Measurements from ENCODE around the gene ALG10B. TPM values are rescaled to one million over a fixed set of nuclear protein-coding genes. Genes with fewer than 3 reads are reported as not detected.
"Not testable (repeated sequence)": the region's sequence is repeated elsewhere in the genome, so short reads cannot be mapped to it uniquely, and the experiment has no call there.

The ALG10B gene
- total RNA-seq, 1 donor from 2014 or later, result 4.8 TPM

GRCh38 chr12:38328306-38328895 lies 11.8 kb downstream of the ALG10B start:
- H3K4me1 ChIP-seq, result peaks cover 4% of the 10 kb centered on the region
- H3K27me3 ChIP-seq (ENCODE audit: low read depth), result no peaks in the 10 kb centered on the region
- no peak for DNase-seq
- H3K27ac ChIP-seq (replicated peaks), result no peak overlapping the region
- TF ChIP-seq CTCF (IDR thresholded peaks at IDR 0.05; ENCODE audit: borderline replicate concordance), result peak; percentile 73
- intact Hi-C loops (cut with micrococcal nuclease), result loop anchor here (5.0 to 10.0 kb wide), 3 partner anchors 586 to 946 kb away; no protein-coding TSS in a partner anchor
- no peaks in the 10 kb centered on the region for H3K36me3 ChIP-seq
- no peak overlapping the region for H3K4me3 ChIP-seq
- H3K9me3 ChIP-seq (replicated peaks), result no peaks in the 10 kb centered on the region

DNA sequence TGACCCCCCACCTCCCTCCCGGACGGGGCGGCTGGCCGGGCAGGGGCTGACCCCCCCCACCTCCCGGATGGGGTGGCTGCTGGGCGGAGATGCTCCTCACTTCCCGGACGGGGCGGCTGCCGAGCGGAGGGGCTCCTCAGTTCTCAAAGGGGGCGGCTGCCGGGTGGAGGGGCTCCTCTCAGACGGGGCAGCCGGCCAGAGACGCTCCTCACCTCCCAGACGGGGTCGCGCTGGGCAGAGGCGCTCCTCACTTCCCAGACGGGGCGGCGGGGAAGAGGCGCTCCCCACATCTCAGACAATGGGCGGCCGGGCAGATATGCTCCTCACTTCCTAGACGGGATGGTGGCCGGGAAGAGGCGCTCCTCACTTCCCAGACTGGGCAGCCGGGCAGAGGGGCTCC lies 13.8 kb downstream of the ALG10B start:
- H3K27me3 ChIP-seq (ENCODE audit: low read depth); H3K9me3 ChIP-seq (replicated peaks); H3K4me3 ChIP-seq; intact Hi-C loops (cut with micrococcal nuclease); DNase-seq; H3K36me3 ChIP-seq; H3K4me1 ChIP-seq; H3K27ac ChIP-seq (replicated peaks): not testable (repeated sequence)

GRCh38 chr12:38332814-38333213 lies 16.2 kb downstream of the ALG10B start:
- intact Hi-C loops (cut with micrococcal nuclease), result no loop called here
- H3K9me3 ChIP-seq (replicated peaks), result no peaks in the 10 kb centered on the region
- H3K27me3 ChIP-seq (ENCODE audit: low read depth), result no peaks in the 10 kb centered on the region
- H3K4me3 ChIP-seq, result no peak overlapping the region
- H3K27ac ChIP-seq (replicated peaks), result no peak overlapping the region
- DNase-seq, result no peak
- TF ChIP-seq CTCF (IDR thresholded peaks at IDR 0.05; ENCODE audit: borderline replicate concordance), result no peak
- no peaks in the 10 kb centered on the region for H3K36me3 ChIP-seq
- peaks cover 4% of the 10 kb centered on the region for H3K4me1 ChIP-seq

- no peak for TF ChIP-seq CTCF (IDR thresholded peaks at IDR 0.05; ENCODE audit: borderline replicate concordance)
- no peaks in the 10 kb centered on the region for H3K36me3 ChIP-seq
- intact Hi-C loops (cut with micrococcal nuclease), result no loop called here
Measured at GRCh38 chr12:38342444-38342843, 25.9 kb downstream of the ALG10B start.

GRCh38 chr12:38343256-38343655 lies 26.7 kb downstream of the ALG10B start:
- H3K27me3 ChIP-seq (ENCODE audit: low read depth); H3K4me3 ChIP-seq; DNase-seq; H3K27ac ChIP-seq (replicated peaks); intact Hi-C loops (cut with micrococcal nuclease); H3K36me3 ChIP-seq; H3K4me1 ChIP-seq: not testable (repeated sequence)
- peaks cover 17% of the 10 kb centered on the region for H3K9me3 ChIP-seq (replicated peaks)

More at GRCh38 chr12:38342444-38342843, 25.9 kb downstream of the ALG10B start:
- no peaks in the 10 kb centered on the region for H3K4me1 ChIP-seq
- DNase-seq, result no peak
- H3K9me3 ChIP-seq (replicated peaks), result peaks cover 9% of the 10 kb centered on the region
- H3K27me3 ChIP-seq (ENCODE audit: low read depth), result no peaks in the 10 kb centered on the region
- H3K27ac ChIP-seq (replicated peaks), result no peak overlapping the region
- no peak overlapping the region for H3K4me3 ChIP-seq

DNA sequence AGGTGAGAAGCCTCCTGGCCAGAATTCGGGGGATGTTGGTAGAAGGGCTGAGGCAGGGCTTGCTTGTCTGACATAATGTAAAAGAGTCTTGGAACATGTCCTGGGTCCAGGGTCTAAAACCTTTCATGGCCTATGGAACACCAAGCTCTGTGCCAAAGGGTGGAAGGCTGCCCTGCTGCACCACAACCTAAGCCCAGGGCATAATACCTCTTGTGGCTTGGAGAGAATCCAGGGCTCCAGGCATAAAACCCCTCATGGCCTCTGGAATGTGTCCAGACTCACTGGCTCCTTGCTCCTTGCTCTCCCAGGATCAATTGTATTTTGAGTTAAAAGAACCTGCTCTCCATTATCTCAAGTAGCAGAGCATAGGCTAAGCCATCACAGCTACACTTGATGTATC lies 27.3 kb downstream of the ALG10B start:
- H3K27ac ChIP-seq (replicated peaks); H3K27me3 ChIP-seq (ENCODE audit: low read depth); intact Hi-C loops (cut with micrococcal nuclease); H3K4me3 ChIP-seq; H3K36me3 ChIP-seq; H3K4me1 ChIP-seq; DNase-seq: not testable (repeated sequence)
- peaks cover 24% of the 10 kb centered on the region for H3K9me3 ChIP-seq (replicated peaks)

DNA sequence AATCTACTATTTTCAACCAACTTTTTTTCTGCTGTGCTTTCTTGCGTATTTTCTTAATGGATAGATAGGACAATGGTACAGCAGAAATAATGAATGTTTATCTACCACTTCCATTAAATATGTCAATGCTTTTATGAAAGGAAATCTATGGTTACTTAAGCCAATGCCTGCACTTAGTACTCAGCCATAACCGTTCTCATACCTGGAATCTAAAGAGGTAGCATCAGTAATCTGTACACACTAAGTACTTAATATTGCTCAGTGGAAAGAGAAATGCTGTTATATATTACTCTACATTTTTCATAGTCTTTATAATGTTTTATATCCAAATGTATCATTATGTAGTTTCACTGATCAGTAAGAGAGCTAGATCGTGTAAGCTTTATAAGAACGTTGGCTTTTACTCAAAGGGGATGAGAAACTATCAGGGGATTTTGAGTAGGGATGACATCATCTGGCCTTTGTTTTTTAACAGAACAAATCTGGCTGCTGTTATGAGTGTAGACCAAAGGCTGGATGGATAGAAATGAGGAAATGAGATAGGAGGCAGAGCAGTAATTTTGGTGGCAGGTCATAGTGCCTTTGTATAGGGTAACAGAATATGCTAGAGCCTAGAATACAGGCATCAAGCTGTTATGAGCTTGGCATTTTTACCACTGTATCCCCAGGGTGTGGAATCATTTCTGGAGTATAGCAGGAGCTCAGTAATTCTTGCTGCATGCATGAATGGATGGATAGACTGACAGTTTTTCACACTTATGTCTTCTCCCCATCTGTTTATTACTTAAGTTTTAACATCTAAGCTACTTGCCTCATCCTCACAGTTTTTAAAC lies 34.0 kb downstream of the ALG10B start:
- H3K4me1 ChIP-seq, result no peaks in the 10 kb centered on the region
- H3K27me3 ChIP-seq (ENCODE audit: low read depth), result no peaks in the 10 kb centered on the region
- no peak for DNase-seq
- intact Hi-C loops (cut with micrococcal nuclease), result no loop called here
- no peak overlapping the region for H3K27ac ChIP-seq (replicated peaks)
- TF ChIP-seq CTCF (IDR thresholded peaks at IDR 0.05; ENCODE audit: borderline replicate concordance), result no peak
- no peaks in the 10 kb centered on the region for H3K36me3 ChIP-seq
- no peak overlapping the region for H3K4me3 ChIP-seq
- H3K9me3 ChIP-seq (replicated peaks), result peaks cover 38% of the 10 kb centered on the region

DNA sequence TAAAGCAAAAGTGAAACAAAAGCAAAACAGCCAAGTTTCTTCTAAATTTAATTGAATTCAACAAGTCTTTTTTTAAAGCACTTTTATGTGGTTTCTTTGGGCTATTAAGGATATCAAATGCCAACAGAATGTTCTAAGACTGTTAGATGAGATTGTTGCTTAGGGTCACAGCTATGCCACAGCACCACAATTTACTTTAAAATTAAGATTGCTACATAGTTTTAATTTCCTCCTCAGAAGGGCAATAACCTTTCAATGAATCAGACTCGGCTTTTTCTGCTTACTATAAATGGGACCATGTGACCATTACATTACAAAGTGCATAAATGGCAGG lies 34.6 kb downstream of the ALG10B start:
- H3K36me3 ChIP-seq; H3K4me1 ChIP-seq; H3K4me3 ChIP-seq; DNase-seq; H3K27me3 ChIP-seq (ENCODE audit: low read depth); H3K27ac ChIP-seq (replicated peaks); intact Hi-C loops (cut with micrococcal nuclease): not testable (repeated sequence)
- peaks cover 38% of the 10 kb centered on the region for H3K9me3 ChIP-seq (replicated peaks)

Data from left ventricle myocardium inferior (tissue), 1 donor.